OCI-LY7 (cell line): ENCODE results near the gene OR52I2. TPM values are rescaled to one million over a fixed set of nuclear protein-coding genes. Genes with fewer than 3 reads are reported as not detected.

ENCODE experiments used
- BruUV-seq: library from RNA; stranded (reverse); fragments of 400-500 nt; replicated peaks from 2 replicates; lab custom pipeline; 2021; lab: Mats Ljungman, UMichigan
- CTCF ChIA-PET: fragments of 300-600 bp; sonication (Branson Sonifier 250); formaldehyde crosslinking; loops from one replicate; lab custom pipeline; 2022; ENCODE audit warnings: antibody characterized with exemption; ENCODE audit not compliant: unreplicated experiment; lab: Charles Lee
- POLR2A ChIA-PET: fragments of 300-600 bp; sonication (Branson Sonifier 250); formaldehyde crosslinking; loops from one replicate; lab custom pipeline; 2022; ENCODE audit warnings: antibody characterized with exemption; lab: Charles Lee
- DNase-seq: peaks from one replicate; pipeline ENCODE4 v3.0.0-alpha.2; 2015; ENCODE audit warnings: low spot score
- H2AFZ ChIP-seq: fragments of 200-600 bp; sonication (generic), shearing (Covaris generic); 2 replicates; pipeline ENCODE4 v1.6.1; 2014; ENCODE audit warnings: mild to moderate bottlenecking, antibody characterized with exemption, low read length, moderate library complexity
- H3K27ac ChIP-seq: fragments of 200-600 bp; sonication (generic); 2 replicates; pipeline ENCODE4 v1.5.1; 2014; ENCODE audit warnings: mixed run types, low read depth, mild to moderate bottlenecking, moderate library complexity, low read length, inconsistent platforms; ENCODE audit not compliant: poor library complexity, severe bottlenecking
- H3K36me3 ChIP-seq: fragments of 200-600 bp; sonication (generic); 2 replicates; pipeline ENCODE4 v1.6.1; 2014; ENCODE audit warnings: mild to moderate bottlenecking, antibody characterized with exemption, low read length, moderate library complexity, mixed read lengths; ENCODE audit not compliant: insufficient read depth
- H3K4me1 ChIP-seq: fragments of 200-600 bp; sonication (generic); 2 replicates; pipeline ENCODE4 v1.5.1; 2014; ENCODE audit warnings: mild to moderate bottlenecking, low read length; ENCODE audit not compliant: insufficient read depth, poor library complexity, severe bottlenecking
- H3K4me2 ChIP-seq: fragments of 200-600 bp; sonication (generic); 2 replicates; pipeline ENCODE4 v1.6.1; 2014; ENCODE audit warnings: mild to moderate bottlenecking, low read length
- H3K4me3 ChIP-seq: fragments of 200-600 bp; sonication (generic); 2 replicates; pipeline ENCODE4 v1.5.1; 2014; ENCODE audit warnings: mild to moderate bottlenecking, low read depth, low read length; ENCODE audit not compliant: poor library complexity, severe bottlenecking
- H3K79me2 ChIP-seq: fragments of 200-600 bp; sonication (generic); 2 replicates; pipeline ENCODE4 v1.6.1; 2016; ENCODE audit warnings: low read depth, mild to moderate bottlenecking, low read length, moderate library complexity, mixed read lengths; ENCODE audit not compliant: insufficient read depth
- H3K9me2 ChIP-seq: fragments of 200-600 bp; sonication (generic); 2 replicates; pipeline ENCODE4 v1.6.1; 2016; ENCODE audit warnings: mild to moderate bottlenecking, low read length, mixed read lengths; ENCODE audit not compliant: insufficient read depth
- H3K9me3 ChIP-seq: fragments of 200-600 bp; sonication (generic); 2 replicates; pipeline ENCODE4 v1.6.1; 2014; ENCODE audit warnings: mild to moderate bottlenecking, mixed run types, low read length, mixed read lengths
- H4K20me1 ChIP-seq: fragments of 200-600 bp; sonication (generic); 2 replicates; pipeline ENCODE4 v1.6.1; 2014; ENCODE audit warnings: mild to moderate bottlenecking, antibody characterized with exemption, low read length, moderate library complexity, mixed read lengths; ENCODE audit not compliant: insufficient read depth
- EZH2phosphoT487 ChIP-seq: fragments of 200-600 bp; sonication (generic); IDR thresholded peaks from 2 replicates; pipeline ENCODE4 v1.6.1; 2018; ENCODE audit warnings: low read depth, borderline replicate concordance, mild to moderate bottlenecking, mixed run types, antibody characterized with exemption, low read length, moderate library complexity, mixed read lengths
- intact Hi-C: fragments of 100-400 bp; cut with micrococcal nuclease; formaldehyde crosslinking; loops from one replicate; pipeline ENCODE4 v1.10.0; 2022; ENCODE audit not compliant: unreplicated experiment
- total RNA-seq, 2 experiments: library from RNA; depleted of rRNA in 1 of 2; stranded (reverse); fragments of >200 nt in 1 of 2; shearing (Covaris generic) in 1 of 2; gene quantifications; 2 replicates each; pipeline ENCODE4 v1.2.3, GENCODE V29; 2014 to 2022
- TF ChIP-seq, protein P1 (sequence below): fragments of 200-600 bp; sonication (generic); conservative IDR thresholded peaks from 2 replicates; pipeline ENCODE4 v1.5.1; 2014; ENCODE audit warnings: mild to moderate bottlenecking, antibody characterized with exemption, low read length, moderate library complexity, mixed read lengths

OR52I2 gene
- total RNA-seq, 2 experiments from 2014 or later, result not detected

GRCh38 chr11:4636136-4636535 lies 54.6 kb downstream of the OR52I2 start:
- CTCF ChIA-PET, result interaction anchor here (0.9 kb wide), 1 partner anchor 35 kb away, joined by 3 read pairs; no protein-coding TSS in a partner anchor

DNA sequence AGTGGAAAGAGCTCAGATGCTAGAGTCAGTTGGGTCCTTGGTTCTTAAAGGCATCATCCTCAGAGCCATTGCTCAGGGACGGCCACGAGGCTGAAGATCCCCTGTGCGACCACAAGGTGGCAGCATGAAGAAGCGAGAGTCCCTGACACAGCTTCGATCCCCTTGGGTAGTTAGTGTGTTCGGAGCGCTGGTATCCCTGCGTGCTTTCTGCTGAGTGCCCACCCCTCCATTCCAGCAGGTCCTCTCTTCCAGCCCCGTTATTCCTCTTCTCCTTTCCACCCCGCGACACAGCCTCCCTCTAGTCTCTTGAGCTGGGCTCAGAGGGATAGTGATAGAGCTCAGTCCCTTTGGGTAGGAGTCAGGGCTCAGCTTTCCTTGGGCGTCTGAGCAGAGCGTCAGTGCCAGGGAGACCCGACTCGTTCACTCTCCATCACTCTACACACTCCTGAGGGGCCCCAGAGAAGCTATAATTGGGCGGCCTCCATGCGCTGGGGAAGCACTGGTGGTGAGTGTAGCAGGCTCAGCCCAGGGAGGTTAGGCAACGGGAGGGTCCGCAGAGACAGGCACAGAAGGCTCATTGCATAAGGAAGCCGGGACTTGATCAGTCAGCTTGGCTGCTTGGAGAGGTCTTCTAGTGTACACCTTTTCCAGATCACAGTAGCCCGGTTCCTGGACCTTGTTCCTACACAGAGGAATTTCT lies 55.6 kb downstream of the OR52I2 start, which contains the start of gene OR51D1:
Gene OR51D1, plus strand, starts transcription at position 516 of the 700 bp plus-strand sequence. CDS start 2,314 bp downstream, outside the sequence.
- Histone ChIP-seq H3K4me3 (no peak within 1 kb of the TSS), H4K20me1 (no peaks in the 10 kb centered on the region), H2AFZ (no peak within 1 kb of the TSS), H3K4me1 (no peaks in the 10 kb centered on the region), H3K27ac (no peak within 1 kb of the TSS), H3K9me2 (no peaks in the 10 kb centered on the region), H3K4me2 (no peak within 1 kb of the TSS), H3K79me2 (no peaks in the 10 kb centered on the region), H3K9me3 (no peaks in the 10 kb centered on the region), H3K36me3 (no peaks in the 10 kb centered on the region)
- peak; percentile 53 for DNase-seq
- no peak for TF ChIP-seq EZH2phosphoT487
- TF ChIP-seq, protein P1, sequence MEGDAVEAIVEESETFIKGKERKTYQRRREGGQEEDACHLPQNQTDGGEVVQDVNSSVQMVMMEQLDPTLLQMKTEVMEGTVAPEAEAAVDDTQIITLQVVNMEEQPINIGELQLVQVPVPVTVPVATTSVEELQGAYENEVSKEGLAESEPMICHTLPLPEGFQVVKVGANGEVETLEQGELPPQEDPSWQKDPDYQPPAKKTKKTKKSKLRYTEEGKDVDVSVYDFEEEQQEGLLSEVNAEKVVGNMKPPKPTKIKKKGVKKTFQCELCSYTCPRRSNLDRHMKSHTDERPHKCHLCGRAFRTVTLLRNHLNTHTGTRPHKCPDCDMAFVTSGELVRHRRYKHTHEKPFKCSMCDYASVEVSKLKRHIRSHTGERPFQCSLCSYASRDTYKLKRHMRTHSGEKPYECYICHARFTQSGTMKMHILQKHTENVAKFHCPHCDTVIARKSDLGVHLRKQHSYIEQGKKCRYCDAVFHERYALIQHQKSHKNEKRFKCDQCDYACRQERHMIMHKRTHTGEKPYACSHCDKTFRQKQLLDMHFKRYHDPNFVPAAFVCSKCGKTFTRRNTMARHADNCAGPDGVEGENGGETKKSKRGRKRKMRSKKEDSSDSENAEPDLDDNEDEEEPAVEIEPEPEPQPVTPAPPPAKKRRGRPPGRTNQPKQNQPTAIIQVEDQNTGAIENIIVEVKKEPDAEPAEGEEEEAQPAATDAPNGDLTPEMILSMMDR, result peak; percentile 79
- ChIA-PET CTCF (interaction anchor here (0.9 to 1.6 kb wide), 2 partner anchors 10 to 36 kb away, joined by 3 to 8 read pairs; no protein-coding TSS in a partner anchor), POLR2A (interaction anchor here (0.6 kb wide), 1 partner anchor 519 kb away, joined by 3 read pairs; no protein-coding TSS in a partner anchor)
- BruUV-seq, result no TSS peak
- intact Hi-C loops, result no loop called here

More at GRCh38 chr11:4636136-4636535, 54.6 kb downstream of the OR52I2 start:
- no TSS peak for BruUV-seq
- H3K9me3 ChIP-seq, result no peaks in the 10 kb centered on the region
- H4K20me1 ChIP-seq, result no peaks in the 10 kb centered on the region
- H2AFZ ChIP-seq, result no peak overlapping the region
- no peak for DNase-seq
- no peaks in the 10 kb centered on the region for H3K36me3 ChIP-seq
- H3K4me2 ChIP-seq, result no peak overlapping the region
- no peak overlapping the region for H3K27ac ChIP-seq
- intact Hi-C loops, result no loop called here
- POLR2A ChIA-PET, result no interaction called here
- no peak overlapping the region for H3K4me3 ChIP-seq
- H3K4me1 ChIP-seq, result no peaks in the 10 kb centered on the region
- H3K79me2 ChIP-seq, result no peaks in the 10 kb centered on the region
- TF ChIP-seq, protein P1, result no peak
- TF ChIP-seq EZH2phosphoT487, result no peak
- no peaks in the 10 kb centered on the region for H3K9me2 ChIP-seq

DNA sequence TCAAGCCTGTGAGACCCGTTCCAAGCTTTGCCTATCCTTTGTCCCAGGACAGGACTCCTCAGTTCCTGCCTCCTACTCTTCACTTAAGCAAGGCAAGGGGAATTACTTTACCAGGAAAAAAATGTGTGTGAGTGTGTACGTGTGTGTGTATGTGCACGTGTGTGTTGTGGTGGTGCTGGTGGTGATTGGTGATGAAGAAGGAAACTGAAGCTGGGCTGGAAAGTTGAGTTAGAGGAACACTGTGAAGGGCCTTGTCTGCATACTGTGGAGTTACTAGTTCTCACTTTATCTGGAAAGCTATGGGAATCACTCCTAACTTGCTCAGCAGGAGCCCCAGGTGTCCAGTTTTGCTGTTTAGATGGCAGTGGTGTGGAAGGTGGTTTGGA lies 56.1 kb downstream of the OR52I2 start:
- ChIA-PET POLR2A (interaction anchor here (0.6 kb wide), 1 partner anchor 520 kb away, joined by 3 read pairs; no protein-coding TSS in a partner anchor), CTCF (interaction anchor here (0.6 to 1.6 kb wide), 2 partner anchors 10 to 450 kb away, joined by 3 to 8 read pairs; no protein-coding TSS in a partner anchor)
- no peaks in the 10 kb centered on the region for H3K9me2 ChIP-seq
- no peak for DNase-seq
- H2AFZ ChIP-seq, result no peak overlapping the region
- H3K9me3 ChIP-seq, result no peaks in the 10 kb centered on the region
- intact Hi-C loops, result no loop called here
- no peaks in the 10 kb centered on the region for H3K4me1 ChIP-seq
- no TSS peak for BruUV-seq
- no peak for TF ChIP-seq EZH2phosphoT487
- TF ChIP-seq, protein P1, result no peak
- H3K4me2 ChIP-seq, result no peak overlapping the region
- no peaks in the 10 kb centered on the region for H3K79me2 ChIP-seq
- H4K20me1 ChIP-seq, result no peaks in the 10 kb centered on the region
- no peaks in the 10 kb centered on the region for H3K36me3 ChIP-seq
- no peak overlapping the region for H3K27ac ChIP-seq
- no peak overlapping the region for H3K4me3 ChIP-seq
